Measurements from ENCODE around the gene SORBS2. TPM values are rescaled to one million over a fixed set of nuclear protein-coding genes. Genes with fewer than 3 reads are reported as not detected.

The SORBS2 gene
- total RNA-seq, 4 donors from 2014 or later = 821 to 1,626 (median 1,353) TPM

GRCh38 chr4:185734930-185735329 is 77.1 kb downstream of the SORBS2 start:
- Histone ChIP-seq H3K4me1 (peaks cover 80 to 97% (median 90%) of the 10 kb centered on the region in 4 donors), H3K36me3 (peaks cover 0 to 23% (median 5%) of the 10 kb centered on the region in 4 donors), H3K9me3 (no peaks in the 10 kb centered on the region), H3K4me3 (peak overlapping the region in 3 of 4 donors; percentile 5 to 38 (median 18)), H3K27me3 (no peaks in the 10 kb centered on the region), H3K27ac (replicated peaks in 1 of 4) (peak overlapping the region; percentile 77 to 89 (median 85))
- intact Hi-C loops (cut with DNase I) = loop anchor here (5.0 to 10.0 kb wide), 3 partner anchors 78 to 110 kb away; no protein-coding TSS in a partner anchor
- peak; percentile 80 for DNase-seq (ENCODE audit: extremely low spot score)
- WGBS = 65% methylated on average over 2 of the region's 2 CpGs
- no peak for TF ChIP-seq EP300 (IDR thresholded peaks at IDR 0.05)
- TF ChIP-seq POLR2AphosphoS5 (IDR thresholded peaks at IDR 0.05) = peak; percentile 18 to 24
- no peak for TF ChIP-seq CTCF (IDR thresholded peaks at IDR 0.05)

DNA sequence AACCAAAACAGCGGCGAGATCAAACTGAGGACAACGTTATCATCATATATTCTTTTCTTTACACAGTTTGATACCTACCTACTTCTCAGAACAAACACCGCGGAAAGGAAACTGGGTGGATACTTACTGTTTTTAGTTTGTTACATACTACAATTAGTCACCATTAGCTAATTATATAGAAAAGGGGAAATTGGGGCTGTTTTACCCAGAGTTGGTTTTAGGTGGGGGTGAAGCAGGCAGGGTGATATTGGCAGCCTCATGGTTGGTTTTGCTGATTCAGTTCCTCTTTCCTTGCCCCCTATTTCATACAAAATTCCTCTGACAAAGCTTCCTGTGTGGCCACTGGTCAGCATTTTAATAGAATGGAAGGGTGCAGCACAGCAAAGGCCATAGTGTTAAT is 77.8 kb downstream of the SORBS2 start:
- Histone ChIP-seq H3K4me3 (no peak overlapping the region), H3K9me3 (no peaks in the 10 kb centered on the region), H3K4me1 (peaks cover 73 to 97% (median 90%) of the 10 kb centered on the region in 4 donors), H3K27me3 (no peaks in the 10 kb centered on the region), H3K36me3 (peaks cover 0 to 23% (median 5%) of the 10 kb centered on the region in 4 donors), H3K27ac (replicated peaks in 1 of 4) (peak overlapping the region; percentile 77 to 89 (median 85))
- DNase-seq (ENCODE audit: extremely low spot score) = peak; percentile 14
- 71% methylated on average over 5 of the region's 5 CpGs for WGBS
- intact Hi-C loops (cut with DNase I) = loop anchor here (10.0 kb wide), 1 partner anchor 111 kb away; no protein-coding TSS in a partner anchor
- no peak for TF ChIP-seq CTCF (IDR thresholded peaks at IDR 0.05)
- TF ChIP-seq POLR2A (IDR thresholded peaks at IDR 0.05; ENCODE audit: low read depth) = no peak
- TF ChIP-seq POLR2AphosphoS5 (IDR thresholded peaks at IDR 0.05) = no peak
- no peak for TF ChIP-seq EP300 (IDR thresholded peaks at IDR 0.05)

DNA sequence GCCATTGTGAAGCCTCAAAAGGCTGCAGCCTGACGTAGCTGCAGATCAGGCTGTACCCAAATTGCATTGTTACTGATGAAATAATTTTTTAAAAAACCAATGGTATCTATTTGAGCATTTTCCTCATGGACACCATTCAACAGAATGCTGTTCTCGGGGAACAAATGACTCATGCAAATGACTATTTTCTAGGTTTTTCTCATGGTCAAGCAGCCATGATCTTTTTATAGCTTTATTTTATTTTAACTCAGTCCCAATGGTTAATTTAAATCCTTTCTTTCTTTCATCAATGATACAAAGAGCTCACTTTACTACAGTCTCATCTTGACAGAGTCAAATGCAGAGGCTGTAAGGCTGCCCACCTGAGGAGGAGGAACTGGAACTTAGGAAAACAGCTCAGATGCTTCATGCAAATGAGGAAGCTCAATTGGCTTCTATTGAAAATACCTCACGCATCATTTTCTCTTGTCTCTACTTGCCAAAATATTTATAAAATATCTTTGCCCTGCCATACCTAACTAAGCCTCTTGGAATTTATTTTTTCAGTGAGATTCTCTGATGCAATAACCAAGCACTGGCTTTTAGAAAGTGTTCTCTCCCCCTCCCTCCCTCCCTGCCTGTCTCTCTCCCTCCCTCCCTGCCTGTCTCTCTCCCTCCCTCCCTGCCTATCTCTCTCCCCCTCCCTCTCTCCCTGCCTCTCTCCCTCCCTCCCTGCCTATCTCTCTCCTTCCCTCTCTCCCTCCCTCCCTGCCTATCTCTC is 81.0 kb downstream of the SORBS2 start:
- Histone ChIP-seq H3K9me3 (no peaks in the 10 kb centered on the region), H3K27ac (replicated peaks in 1 of 4) (peak overlapping the region; percentile 77 to 89 (median 85)), H3K4me1 (peaks cover 61 to 94% (median 72%) of the 10 kb centered on the region in 4 donors), H3K4me3 (no peak overlapping the region), H3K36me3 (peaks cover 0 to 23% (median 5%) of the 10 kb centered on the region in 4 donors), H3K27me3 (no peaks in the 10 kb centered on the region)
- DNase-seq (ENCODE audit: extremely low spot score) = peak; percentile 31
- TF ChIP-seq CTCF (IDR thresholded peaks at IDR 0.05) = peak in 1 of 3 experiments; percentile 42
- TF ChIP-seq EP300 (IDR thresholded peaks at IDR 0.05) = no peak
- TF ChIP-seq POLR2AphosphoS5 (IDR thresholded peaks at IDR 0.05) = peak in 1 of 2 donors; percentile 64
- 51% methylated on average over 3 of the region's 3 CpGs for WGBS
- intact Hi-C loops (cut with DNase I) = loop anchor here (2.0 to 10.0 kb wide), 2 partner anchors 114 to 296 kb away; no protein-coding TSS in a partner anchor

GRCh38 chr4:185730387-185730786 is 81.6 kb downstream of the SORBS2 start:
- H3K36me3 ChIP-seq = peaks cover 0 to 23% (median 5%) of the 10 kb centered on the region in 4 donors
- H3K27me3 ChIP-seq = no peaks in the 10 kb centered on the region
- WGBS = 60% methylated on average over 4 of the region's 4 CpGs
- peak overlapping the region; percentile 77 to 89 (median 85) for H3K27ac ChIP-seq (replicated peaks in 1 of 4)
- no peaks in the 10 kb centered on the region for H3K9me3 ChIP-seq
- H3K4me1 ChIP-seq = peaks cover 58 to 93% (median 67%) of the 10 kb centered on the region in 4 donors
- intact Hi-C loops (cut with DNase I) = loop anchor here (2.0 to 10.0 kb wide), 2 partner anchors 114 to 296 kb away; no protein-coding TSS in a partner anchor
- no peak for TF ChIP-seq EP300 (IDR thresholded peaks at IDR 0.05)
- TF ChIP-seq POLR2AphosphoS5 (IDR thresholded peaks at IDR 0.05) = no peak
- TF ChIP-seq POLR2A (IDR thresholded peaks at IDR 0.05; ENCODE audit: low read depth) = no peak
- TF ChIP-seq CTCF (IDR thresholded peaks at IDR 0.05) = no peak
- peak; percentile 86 for DNase-seq (ENCODE audit: extremely low spot score)
- no peak overlapping the region for H3K4me3 ChIP-seq
